ENCODE measurements around the gene OSGIN1. TPM values are rescaled to one million over a fixed set of nuclear protein-coding genes. Genes with fewer than 3 reads are reported as not detected.

OSGIN1 gene
- total RNA-seq, 2 donors from 2014 or later: 4.4 to 9.4 TPM

- WGBS: 69% methylated on average over 2 of the region's 2 CpGs
- intact Hi-C loops (cut with DNase I): loop anchor here (5.0 to 10.0 kb wide), 3 partner anchors 95 to 518 kb away; no protein-coding TSS in a partner anchor
- no peak overlapping the region for H3K4me3 ChIP-seq
- H3K27ac ChIP-seq: no peak overlapping the region
- TF ChIP-seq POLR2AphosphoS5 (IDR thresholded peaks at IDR 0.05) (no peak), POLR2A (IDR thresholded peaks at IDR 0.05) (no peak)
- TF ChIP-seq, protein P1, sequence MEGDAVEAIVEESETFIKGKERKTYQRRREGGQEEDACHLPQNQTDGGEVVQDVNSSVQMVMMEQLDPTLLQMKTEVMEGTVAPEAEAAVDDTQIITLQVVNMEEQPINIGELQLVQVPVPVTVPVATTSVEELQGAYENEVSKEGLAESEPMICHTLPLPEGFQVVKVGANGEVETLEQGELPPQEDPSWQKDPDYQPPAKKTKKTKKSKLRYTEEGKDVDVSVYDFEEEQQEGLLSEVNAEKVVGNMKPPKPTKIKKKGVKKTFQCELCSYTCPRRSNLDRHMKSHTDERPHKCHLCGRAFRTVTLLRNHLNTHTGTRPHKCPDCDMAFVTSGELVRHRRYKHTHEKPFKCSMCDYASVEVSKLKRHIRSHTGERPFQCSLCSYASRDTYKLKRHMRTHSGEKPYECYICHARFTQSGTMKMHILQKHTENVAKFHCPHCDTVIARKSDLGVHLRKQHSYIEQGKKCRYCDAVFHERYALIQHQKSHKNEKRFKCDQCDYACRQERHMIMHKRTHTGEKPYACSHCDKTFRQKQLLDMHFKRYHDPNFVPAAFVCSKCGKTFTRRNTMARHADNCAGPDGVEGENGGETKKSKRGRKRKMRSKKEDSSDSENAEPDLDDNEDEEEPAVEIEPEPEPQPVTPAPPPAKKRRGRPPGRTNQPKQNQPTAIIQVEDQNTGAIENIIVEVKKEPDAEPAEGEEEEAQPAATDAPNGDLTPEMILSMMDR (IDR thresholded peaks at IDR 0.05): no peak
- H3K27me3 ChIP-seq (replicated peaks; ENCODE audit: insufficient read depth): no peaks in the 10 kb centered on the region
- no peak for DNase-seq (ENCODE audit: low spot score)
- no peaks in the 10 kb centered on the region for H3K4me1 ChIP-seq (replicated peaks)
- H3K36me3 ChIP-seq: no peaks in the 10 kb centered on the region
- H3K9me3 ChIP-seq: no peaks in the 10 kb centered on the region
Measured at GRCh38 chr16:83967091-83967490, 14.1 kb downstream of the OSGIN1 start.

- Histone ChIP-seq H3K36me3 (no peaks in the 10 kb centered on the region), H3K4me1 (replicated peaks) (no peaks in the 10 kb centered on the region), H3K27me3 (replicated peaks; ENCODE audit: insufficient read depth) (no peaks in the 10 kb centered on the region), H3K9me3 (no peaks in the 10 kb centered on the region), H3K27ac (no peak within 1 kb of the TSS), H3K4me3 (peak within 1 kb of the TSS; percentile 29 to 31)
- TF ChIP-seq, protein P1 (IDR thresholded peaks at IDR 0.05): peak; percentile 24 to 67 (median 56)
- TF ChIP-seq POLR2AphosphoS5 (IDR thresholded peaks at IDR 0.05): no peak
- no peak for TF ChIP-seq POLR2A (IDR thresholded peaks at IDR 0.05)
- intact Hi-C loops (cut with DNase I): loop anchor here (5.0 to 10.0 kb wide), 3 partner anchors 94 to 517 kb away; no protein-coding TSS in a partner anchor
- 11% methylated on average over 34 of the region's 35 CpGs for WGBS
- DNase-seq (ENCODE audit: low spot score): no peak
Measured at GRCh38 chr16:83967838-83968305, 14.8 kb downstream of the OSGIN1 start, which contains the start of gene NECAB2. TSS of gene NECAB2 (plus strand) at chr16:83968244. CDS start at chr16:83968649, 405 bp downstream.

DNA sequence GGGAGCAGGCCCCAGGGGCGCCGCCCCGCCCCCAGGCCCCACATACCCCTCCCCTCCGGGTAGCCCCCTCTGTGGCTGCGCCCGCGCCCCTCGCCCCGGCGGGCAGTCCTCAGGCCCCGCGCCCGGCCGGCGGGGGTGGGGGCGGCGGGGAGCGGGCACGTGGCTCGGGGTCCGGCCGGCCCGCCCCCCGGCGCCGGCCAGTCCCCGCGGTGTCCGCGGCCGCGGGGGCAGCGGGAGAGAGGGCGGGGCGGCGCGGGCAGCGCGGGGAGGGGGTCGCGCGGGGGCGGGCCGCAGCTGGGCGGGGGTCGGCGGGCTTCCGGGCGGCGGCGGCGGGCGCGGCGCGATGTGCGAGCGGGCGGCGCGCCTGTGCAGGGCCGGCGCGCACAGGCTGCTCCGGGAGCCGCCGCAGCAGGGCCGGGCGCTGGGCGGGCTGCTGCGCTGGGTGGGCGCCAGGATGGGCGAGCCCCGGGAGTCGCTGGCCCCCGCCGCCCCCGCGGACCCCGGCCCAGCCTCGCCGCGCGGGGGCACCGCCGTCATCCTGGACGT lies 15.3 kb downstream of the OSGIN1 start:
- Histone ChIP-seq H3K36me3 (no peaks in the 10 kb centered on the region), H3K27ac (no peak overlapping the region), H3K4me3 (peak overlapping the region; percentile 29 to 31), H3K27me3 (replicated peaks; ENCODE audit: insufficient read depth) (no peaks in the 10 kb centered on the region), H3K4me1 (replicated peaks) (no peaks in the 10 kb centered on the region), H3K9me3 (no peaks in the 10 kb centered on the region)
- WGBS: 3% methylated on average over 7 of the region's 87 CpGs
- DNase-seq (ENCODE audit: low spot score): no peak
- intact Hi-C loops (cut with DNase I): loop anchor here (5.0 to 10.0 kb wide), 3 partner anchors 94 to 516 kb away; no protein-coding TSS in a partner anchor
- TF ChIP-seq, protein P1 (IDR thresholded peaks at IDR 0.05): no peak
- TF ChIP-seq POLR2A (IDR thresholded peaks at IDR 0.05) (no peak), POLR2AphosphoS5 (IDR thresholded peaks at IDR 0.05) (no peak)

GRCh38 chr16:83968891-83969649 lies 16.0 kb downstream of the OSGIN1 start:
- Histone ChIP-seq H3K9me3 (no peaks in the 10 kb centered on the region), H3K36me3 (no peaks in the 10 kb centered on the region), H3K4me3 (no peak overlapping the region), H3K27ac (no peak overlapping the region), H3K4me1 (replicated peaks) (no peaks in the 10 kb centered on the region), H3K27me3 (replicated peaks; ENCODE audit: insufficient read depth) (no peaks in the 10 kb centered on the region)
- no peak for DNase-seq (ENCODE audit: low spot score)
- TF ChIP-seq POLR2AphosphoS5 (IDR thresholded peaks at IDR 0.05): no peak
- TF ChIP-seq, protein P1 (IDR thresholded peaks at IDR 0.05): no peak
- no peak for TF ChIP-seq POLR2A (IDR thresholded peaks at IDR 0.05)
- intact Hi-C loops (cut with DNase I): loop anchor here (5.0 to 10.0 kb wide), 3 partner anchors 93 to 516 kb away; no protein-coding TSS in a partner anchor
- 14% methylated on average over 25 of the region's 45 CpGs for WGBS

Measured in prostate gland (tissue), 2 donors.